Stimulated activated CD4-positive, alpha-beta T cell treated with anti-CD3 and anti-CD28 coated beads, TNF-alpha, amount 100 ng/mL, for 4 hours (primary cell): ENCODE measurements around the gene ZNF534.
"Not testable (repeated sequence)": the region's sequence is repeated elsewhere in the genome, so short reads cannot be mapped to it uniquely, and the experiment has no call there.

Experiments used
- DNase-seq, 3 experiments: peaks; one replicate each; pipeline ENCODE4 v3.0.0-alpha.2; 2020; ENCODE audit warnings: low read depth in 3 of 3

ZNF534 gene

DNA sequence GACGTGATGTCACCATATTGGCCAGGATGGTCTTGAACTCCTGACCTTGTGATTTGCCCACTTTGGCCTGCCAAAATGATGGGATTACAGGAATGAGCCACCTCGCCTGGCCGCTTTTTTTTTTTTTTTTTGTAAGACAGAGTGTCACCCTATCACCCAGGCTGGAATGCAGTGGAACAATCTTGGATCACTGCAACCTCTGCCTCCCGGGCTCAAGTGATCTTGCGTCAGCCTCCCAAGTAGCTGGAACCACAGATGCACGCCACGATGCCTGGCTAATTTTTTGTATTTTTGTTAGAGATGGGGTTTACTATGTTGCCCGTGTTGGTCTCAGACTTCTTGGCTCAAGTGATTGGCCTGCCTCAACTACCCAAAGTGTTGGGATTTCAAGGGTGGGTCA is 69.6 kb downstream of the ZNF534 start:
- DNase-seq: no peak

DNA sequence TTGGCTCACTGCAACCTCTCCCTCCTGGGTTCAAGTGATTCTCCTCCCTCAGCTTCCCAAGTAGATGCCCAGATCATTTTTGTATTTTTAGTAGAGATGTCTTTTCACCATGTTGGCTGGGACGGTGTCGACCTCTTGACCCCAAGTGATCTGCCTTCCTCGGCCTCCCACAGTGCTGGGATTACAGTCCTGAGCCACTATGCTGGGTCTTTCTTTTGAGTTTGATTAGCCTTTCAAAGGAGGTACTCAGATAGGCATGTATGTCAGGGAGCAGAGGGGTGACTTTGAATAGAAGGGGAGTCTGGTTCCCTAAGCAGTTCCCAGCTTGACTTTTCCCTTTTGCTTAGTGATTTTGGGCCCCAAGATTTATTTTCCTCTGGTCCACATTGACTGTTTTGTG is 71.5 kb downstream of the ZNF534 start:
- not testable (repeated sequence) for DNase-seq

DNA sequence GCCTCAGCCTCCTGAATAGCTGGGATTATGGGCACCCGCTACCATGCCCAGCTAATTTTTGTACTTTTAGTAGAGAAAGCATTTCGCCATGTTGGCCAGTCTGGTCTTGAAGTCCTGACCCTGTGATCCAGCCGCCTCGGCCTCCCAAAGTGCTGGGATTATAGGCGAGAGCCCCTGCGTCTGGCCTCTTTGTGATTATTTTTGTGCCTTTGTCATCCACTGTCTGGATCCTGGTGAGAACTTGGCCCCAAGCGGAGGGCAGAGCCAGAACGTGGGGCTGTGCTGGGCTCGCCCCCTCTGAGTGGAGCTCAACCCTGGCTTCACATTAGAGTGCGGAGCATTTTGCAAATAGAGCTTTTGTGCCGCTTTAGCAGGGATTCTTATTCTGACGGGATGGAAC is 72.0 kb downstream of the ZNF534 start:
- DNase-seq: not testable (repeated sequence)
